ENCODE data around the gene C6orf15.

GRCh38 chr6:31076611-31077010 lies 35.8 kb downstream of the C6orf15 start:
- TF ChIP-seq E2F1 (CRISPR knock-in tag; IDR thresholded peaks at IDR 0.05) (no peak), CTCF (IDR thresholded peaks at IDR 0.05) (no peak)

Data from WTC11 (cell line).